Neural progenitor cell (in vitro differentiated cells): ENCODE data around the gene ATP6V1E1.
"Not testable (repeated sequence)": the region's sequence is repeated elsewhere in the genome, so short reads cannot be mapped to it uniquely, and the experiment has no call there.

Source experiments
- CTCF ChIP-seq: fragments of 200-600 bp; sonication (generic); IDR thresholded peaks from 2 replicates; pipeline ENCODE4 v1.5.1; 2017; ENCODE audit warnings: antibody characterized with exemption, mild to moderate bottlenecking
- EZH2 ChIP-seq: fragments of 200-600 bp; sonication (generic); IDR thresholded peaks from 2 replicates; pipeline ENCODE4 v1.6.1; 2017; ENCODE audit warnings: antibody characterized with exemption, mild to moderate bottlenecking, moderate library complexity
- EZH2phosphoT487 ChIP-seq: fragments of 200-600 bp; sonication (generic); IDR thresholded peaks from 2 replicates; pipeline ENCODE4 v1.6.1; 2017; ENCODE audit warnings: antibody characterized with exemption

- not testable (repeated sequence) for TF ChIP-seq EZH2, CTCF, EZH2phosphoT487
These were observed 8.3 kb upstream of the ATP6V1E1 start for GRCh38 chr22:17636850-17637249.
